Ascending aorta (tissue), 2 donors: ENCODE measurements around the gene CD37. TPM values are rescaled to one million over a fixed set of nuclear protein-coding genes. Genes with fewer than 3 reads are reported as not detected.

ENCODE experiments used
- DNase-seq, 2 donors: peaks; one replicate each; pipeline ENCODE4 v3.0.0-alpha.2; 2019; ENCODE audit warnings: low spot score in 2 of 2
- H3K27ac ChIP-seq, 2 donors: fragments of 200-600 bp; sonication (generic); one replicate each; pipeline ENCODE4 v1.5.1; 2016 to 2017; ENCODE audit warnings: mild to moderate bottlenecking in 1 of 2
- H3K27me3 ChIP-seq: fragments of 200-600 bp; sonication (generic); one replicate; pipeline ENCODE4 v1.5.1; 2017
- H3K36me3 ChIP-seq, 2 donors: fragments of 200-600 bp; sonication (generic); one replicate each; pipeline ENCODE4 v1.5.1; 2016
- H3K4me1 ChIP-seq, 2 donors: fragments of 200-600 bp; sonication (generic); one replicate each; pipeline ENCODE4 v1.5.1; 2016 to 2017; ENCODE audit warnings: mild to moderate bottlenecking in 1 of 2
- H3K4me3 ChIP-seq, 2 donors: fragments of 200-600 bp; sonication (generic); one replicate each; pipeline ENCODE4 v1.5.1; 2016 to 2017; ENCODE audit warnings: mild to moderate bottlenecking in 1 of 2
- H3K9me3 ChIP-seq, 2 donors: fragments of 200-600 bp; sonication (generic); one replicate each; pipeline ENCODE4 v1.5.1; 2016
- CTCF ChIP-seq, 3 experiments: fragments of 200-600 bp in 2 of 3; fragments of 450-650 bp in 1 of 3; sonication (generic) in 2 of 3; IDR thresholded peaks; one replicate each; pipeline ENCODE4 v1.5.1; 2016 to 2019; ENCODE audit warnings: antibody characterized with exemption in 3 of 3, mild to moderate bottlenecking in 1 of 3, moderate library complexity in 1 of 3
- intact Hi-C: fragments of 100-400 bp; cut with DNase I; formaldehyde crosslinking; loops from one replicate; pipeline ENCODE4 v1.15.1; 2023
- total RNA-seq: library from RNA; depleted of rRNA; stranded (reverse); fragments of >200 nt; gene quantifications from one replicate; pipeline ENCODE4 v1.1.0, GENCODE V29; 2016

CD37 gene
- total RNA-seq, 1 donor from 2014 or later = 15.6 TPM

- peaks cover 2 to 4% of the 10 kb centered on the region in 2 donors for H3K9me3 ChIP-seq
- no peak overlapping the region for H3K4me3 ChIP-seq
- H3K36me3 ChIP-seq = no peaks in the 10 kb centered on the region
- intact Hi-C loops = no loop called here
- no peaks in the 10 kb centered on the region for H3K27me3 ChIP-seq
- H3K4me1 ChIP-seq = no peaks in the 10 kb centered on the region
- no peak for DNase-seq
- no peak for TF ChIP-seq CTCF (IDR thresholded peaks at IDR 0.05)
- no peak overlapping the region for H3K27ac ChIP-seq
Measured at GRCh38 chr19:49374665-49375434, 39.6 kb downstream of the CD37 start.

GRCh38 chr19:49378512-49378911 lies 43.3 kb downstream of the CD37 start:
- Histone ChIP-seq H3K9me3 (peaks cover 0 to 12% of the 10 kb centered on the region in 2 donors), H3K27me3 (no peaks in the 10 kb centered on the region), H3K27ac (no peak overlapping the region), H3K36me3 (no peaks in the 10 kb centered on the region), H3K4me3 (no peak overlapping the region), H3K4me1 (no peaks in the 10 kb centered on the region)
- no peak for DNase-seq
- no peak for TF ChIP-seq CTCF (IDR thresholded peaks at IDR 0.05)
- intact Hi-C loops = no loop called here

GRCh38 chr19:49380391-49380790 lies 45.2 kb downstream of the CD37 start:
- Histone ChIP-seq H3K36me3 (no peaks in the 10 kb centered on the region), H3K4me1 (no peaks in the 10 kb centered on the region), H3K4me3 (no peak overlapping the region), H3K27me3 (no peaks in the 10 kb centered on the region), H3K27ac (no peak overlapping the region), H3K9me3 (peaks cover 0 to 12% of the 10 kb centered on the region in 2 donors)
- no peak for TF ChIP-seq CTCF (IDR thresholded peaks at IDR 0.05)
- no peak for DNase-seq
- intact Hi-C loops = no loop called here

- peaks cover 0 to 12% of the 10 kb centered on the region in 2 donors for H3K9me3 ChIP-seq
- TF ChIP-seq CTCF (IDR thresholded peaks at IDR 0.05) = no peak
- no peaks in the 10 kb centered on the region for H3K27me3 ChIP-seq
- H3K36me3 ChIP-seq = no peaks in the 10 kb centered on the region
- H3K27ac ChIP-seq = no peak overlapping the region
- no peaks in the 10 kb centered on the region for H3K4me1 ChIP-seq
- no peak overlapping the region for H3K4me3 ChIP-seq
- no peak for DNase-seq
- intact Hi-C loops = no loop called here
Measured at GRCh38 chr19:49382639-49383038, 47.4 kb downstream of the CD37 start.

- no peak for TF ChIP-seq CTCF (IDR thresholded peaks at IDR 0.05)
- Histone ChIP-seq H3K4me3 (no peak overlapping the region), H3K27ac (no peak overlapping the region), H3K4me1 (no peaks in the 10 kb centered on the region), H3K36me3 (no peaks in the 10 kb centered on the region), H3K9me3 (peaks cover 0 to 12% of the 10 kb centered on the region in 2 donors), H3K27me3 (no peaks in the 10 kb centered on the region)
- no peak for DNase-seq
- intact Hi-C loops = no loop called here
Measured at GRCh38 chr19:49383599-49383998, 48.4 kb downstream of the CD37 start.
